H1 (cell line): ENCODE measurements around the gene UCHL5. TPM values are rescaled to one million over a fixed set of nuclear protein-coding genes. Genes with fewer than 3 reads are reported as not detected.

Experiments used
- CTCF ChIA-PET: fragments of 300-600 bp; sonication (Branson Sonifier 250); formaldehyde crosslinking; loops from one replicate; lab custom pipeline; 2021; ENCODE audit not compliant: partially characterized antibody; lab: Charles Lee
- POLR2A ChIA-PET: fragments of 300-600 bp; sonication (Branson Sonifier 250); formaldehyde crosslinking; loops from one replicate; lab custom pipeline; 2021; ENCODE audit warnings: inconsistent platforms; ENCODE audit not compliant: partially characterized antibody; lab: Charles Lee
- DNase-seq, 2 experiments: peaks; one replicate each; pipeline versions ENCODE4 v3.0.0 to v3.0.0-alpha.2; 2010 to 2022; ENCODE audit warnings: low spot score in 2 of 2, low read depth in 1 of 2, mixed read lengths in 1 of 2
- FAIRE-seq: peaks from 2 replicates; lab custom pipeline; 2011; peaks lifted over from hg19 to GRCh38; lab: Jason Lieb, UNC
- H2AFZ ChIP-seq: 2 replicates; pipeline ENCODE4 v1.8.1; 2012; ENCODE audit warnings: low read length, inconsistent platforms
- H2AK5ac ChIP-seq: 2 replicates; pipeline ENCODE4 v1.6.1; 2013; ENCODE audit warnings: low read depth, low read length
- H2BK120ac ChIP-seq: replicated peaks from 2 replicates; pipeline ENCODE3; 2013; ENCODE audit warnings: low read depth, low read length, inconsistent platforms
- H2BK12ac ChIP-seq: 2 replicates; pipeline ENCODE4 v1.6.1; 2013; ENCODE audit warnings: low read depth, low read length
- H2BK15ac ChIP-seq: 2 replicates; pipeline ENCODE4 v1.6.1; 2013; ENCODE audit warnings: low read length
- H2BK20ac ChIP-seq: 2 replicates; pipeline ENCODE4 v1.6.1; 2013; ENCODE audit warnings: low read length
- H2BK5ac ChIP-seq: 2 replicates; pipeline ENCODE4 v1.6.1; 2013; ENCODE audit warnings: low read depth, low read length
- H3K14ac ChIP-seq: 2 replicates; pipeline ENCODE4 v1.6.1; 2013; ENCODE audit warnings: inconsistent platforms; ENCODE audit not compliant: insufficient read length
- H3K18ac ChIP-seq: 2 replicates; pipeline ENCODE4 v1.6.1; 2013; ENCODE audit warnings: low read length; ENCODE audit errors: extremely low read depth
- H3K23ac ChIP-seq: 2 replicates; pipeline ENCODE4 v1.6.1; 2013; ENCODE audit warnings: inconsistent platforms; ENCODE audit not compliant: insufficient read length
- H3K23me2 ChIP-seq: 2 replicates; pipeline ENCODE4 v1.6.1; 2013; ENCODE audit warnings: low read depth, low read length
- H3K27ac ChIP-seq: 2 replicates; pipeline ENCODE4 v1.6.1; 2011; ENCODE audit warnings: low read depth, low read length, inconsistent platforms
- H3K27me3 ChIP-seq, 4 experiments: replicated peaks in 1 of 4; 1 replicate in 1 of 4; 2 replicates in 3 of 4; pipeline versions ENCODE4 v1.6.1 to v1.8.1; 2011 to 2013; ENCODE audit warnings: low read length in 3 of 4, mild to moderate bottlenecking in 3 of 4, inconsistent platforms in 2 of 4, mixed read lengths in 2 of 4, moderate library complexity in 1 of 4; ENCODE audit not compliant: control insufficient read depth in 3 of 4, insufficient read depth in 3 of 4; ENCODE audit errors: extremely low read depth in 1 of 4
- H3K36me3 ChIP-seq, 4 experiments: 2 replicates each; pipeline versions ENCODE4 v1.6.1 to v1.8.1; 2011 to 2013; ENCODE audit warnings: mild to moderate bottlenecking in 4 of 4, low read length in 3 of 4, moderate library complexity in 2 of 4, control low read depth in 1 of 4, inconsistent platforms in 1 of 4; ENCODE audit not compliant: insufficient read depth in 4 of 4, control insufficient read depth in 2 of 4
- H3K4ac ChIP-seq: replicated peaks from 2 replicates; pipeline ENCODE3; 2013; ENCODE audit warnings: low read length, low read depth, mixed read lengths, inconsistent platforms; ENCODE audit not compliant: insufficient read length
- H3K4me1 ChIP-seq, 4 experiments: replicated peaks in 1 of 4; 1 replicate in 1 of 4; 2 replicates in 3 of 4; pipeline versions ENCODE4 v1.6.1 to v1.8.1; 2011 to 2013; ENCODE audit warnings: low read length in 3 of 4, inconsistent platforms in 2 of 4, mixed read lengths in 1 of 4; ENCODE audit not compliant: insufficient read depth in 4 of 4, control insufficient read depth in 3 of 4
- H3K4me2 ChIP-seq, 2 experiments: 2 replicates each; pipeline versions ENCODE4 v1.6.1 to v1.8.1; 2011 to 2013; ENCODE audit warnings: low read depth in 2 of 2, low read length in 2 of 2, control low read depth in 1 of 2, inconsistent platforms in 1 of 2, mild to moderate bottlenecking in 1 of 2; ENCODE audit not compliant: insufficient read depth in 1 of 2
- H3K4me3 ChIP-seq, 4 experiments: fragments of 200-600, 300-600 bp in 1 of 4; sonication (generic), shearing (Covaris generic), sonication (Bioruptor Twin) in 1 of 4; 2 replicates each; pipeline versions ENCODE4 v1.5.1 to v1.8.1; 2011 to 2016; ENCODE audit warnings: low read length in 4 of 4, low read depth in 3 of 4, control low read depth in 2 of 4, inconsistent platforms in 2 of 4, mild to moderate bottlenecking in 2 of 4, mixed read lengths in 1 of 4, moderate library complexity in 1 of 4; ENCODE audit not compliant: insufficient read depth in 2 of 4; ENCODE audit errors: extremely low read depth in 1 of 4
- H3K56ac ChIP-seq: replicated peaks from 2 replicates; pipeline ENCODE3; 2013; ENCODE audit warnings: low read depth, mild to moderate bottlenecking, mixed read lengths, low read length, inconsistent platforms; ENCODE audit not compliant: insufficient read length
- H3K79me1 ChIP-seq: 2 replicates; pipeline ENCODE4 v1.6.1; 2013; ENCODE audit warnings: low read depth, low read length, control low read depth
- H3K79me2 ChIP-seq, 2 experiments: 2 replicates each; pipeline versions ENCODE4 v1.6.1 to v1.8.1; 2012 to 2013; ENCODE audit warnings: low read length in 2 of 2, mild to moderate bottlenecking in 2 of 2, inconsistent platforms in 1 of 2; ENCODE audit not compliant: insufficient read depth in 2 of 2, control insufficient read depth in 1 of 2
- H3K9ac ChIP-seq, 4 experiments: replicated peaks in 1 of 4; 1 replicate in 1 of 4; 2 replicates in 3 of 4; pipeline versions ENCODE4 v1.6.1 to v1.8.1; 2011 to 2013; ENCODE audit warnings: low read depth in 3 of 4, low read length in 3 of 4, control low read depth in 2 of 4, mild to moderate bottlenecking in 2 of 4, moderate library complexity in 2 of 4, inconsistent platforms in 1 of 4; ENCODE audit errors: extremely low read depth in 1 of 4
- H3K9me3 ChIP-seq, 2 experiments: 2 replicates each; pipeline versions ENCODE4 v1.6.1 to v1.8.1; 2012 to 2013; ENCODE audit warnings: mild to moderate bottlenecking in 2 of 2, moderate library complexity in 2 of 2, control low read depth in 1 of 2, inconsistent platforms in 1 of 2, low read depth in 1 of 2, low read length in 1 of 2, mixed read lengths in 1 of 2; ENCODE audit not compliant: insufficient read depth in 2 of 2
- H4K20me1 ChIP-seq, 2 experiments: replicated peaks in 1 of 2; 2 replicates each; pipeline versions ENCODE3 to v1.8.1; 2011 to 2013; ENCODE audit warnings: inconsistent platforms in 2 of 2, low read length in 2 of 2, mild to moderate bottlenecking in 1 of 2; ENCODE audit not compliant: insufficient read depth in 2 of 2, control insufficient read depth in 1 of 2
- H4K5ac ChIP-seq: 2 replicates; pipeline ENCODE4 v1.6.1; 2013; ENCODE audit warnings: low read length, low read depth, mixed read lengths, inconsistent platforms; ENCODE audit not compliant: insufficient read length
- H4K8ac ChIP-seq: 2 replicates; pipeline ENCODE4 v1.8.0; 2013; ENCODE audit warnings: mild to moderate bottlenecking, moderate library complexity, low read length, inconsistent platforms; ENCODE audit not compliant: insufficient read depth; ENCODE audit errors: extremely low read depth
- H4K91ac ChIP-seq: replicated peaks from 2 replicates; pipeline ENCODE3; 2013; ENCODE audit warnings: low read length, mixed read lengths, inconsistent platforms; ENCODE audit not compliant: insufficient read length
- BCL11A ChIP-seq, 2 experiments: IDR thresholded peaks; one replicate each; pipeline ENCODE4 v1.6.1; 2011; ENCODE audit warnings: low read depth in 2 of 2, low read length in 2 of 2, mild to moderate bottlenecking in 2 of 2
- CBX8 ChIP-seq: fragments of 300-800, 300-1000 bp; sonication (generic); IDR thresholded peaks from 2 replicates; pipeline ENCODE4 v1.7.1; 2016; ENCODE audit warnings: low read depth, low read length, borderline replicate concordance
- CHD1 ChIP-seq: IDR thresholded peaks from 2 replicates; pipeline ENCODE4 v1.6.1; 2012; ENCODE audit warnings: low read depth, low read length, improper control_type of control experiment
- SIN3A ChIP-seq, 2 experiments: IDR thresholded peaks in 1 of 2; conservative IDR thresholded peaks in 1 of 2; 2 replicates each; pipeline ENCODE4 v1.6.1; 2011 to 2012; ENCODE audit warnings: low read length in 2 of 2, improper control_type of control experiment in 1 of 2, low read depth in 1 of 2, mild to moderate bottlenecking in 1 of 2
- SP2 ChIP-seq: IDR thresholded peaks from 2 replicates; pipeline ENCODE4 v1.6.1; 2012; ENCODE audit warnings: mild to moderate bottlenecking, low read length, inconsistent platforms
- SUZ12 ChIP-seq: fragments of 200-600 bp; sonication (generic); IDR thresholded peaks from 2 replicates; pipeline ENCODE4 v1.6.1; 2012; ENCODE audit warnings: mild to moderate bottlenecking, inconsistent platforms, low read length, moderate library complexity, mixed read lengths
- TBP ChIP-seq: IDR thresholded peaks from 2 replicates; pipeline ENCODE4 v1.6.1; 2011; ENCODE audit warnings: low read depth, low read length, improper control_type of control experiment
- WGBS, 2 experiments: shearing (Covaris generic) in 1 of 2; methylation state at CpG; one replicate each; pipeline versions ENCODE4 v1.1.6 to v1.1.7; 2013 to 2015; ENCODE audit warnings: low lambda C conversion rate in 2 of 2, mixed read lengths in 2 of 2, inconsistent platforms in 1 of 2, low coverage in 1 of 2, missing lambda C conversion rate in 1 of 2; ENCODE audit not compliant: insufficient replicate concordance in 2 of 2, insufficient coverage in 1 of 2, insufficient read length in 1 of 2; ENCODE audit errors: extremely low coverage in 1 of 2, missing lambda C conversion rate in 1 of 2; 5-methylcytosine and 5-hydroxymethylcytosine counted together
- polyA plus RNA-seq, 7 experiments: library from polyadenylated mRNA; depleted of rRNA in 3 of 7; stranded (reverse) in 5 of 7; unstranded in 2 of 7; fragments of >200 nt in 5 of 7; fragments of 200-250 nt in 2 of 7; gene quantifications; 1 replicate in 5 of 7; 2 replicates in 1 of 7; 4 replicates in 1 of 7; pipeline versions ENCODE4 v1.2.1 to v1.2.3, GENCODE V29; 2011 to 2013; ENCODE audit warnings: missing spikeins in 2 of 7, mixed read lengths in 2 of 7
- total RNA-seq: library from RNA; stranded (reverse); fragmentation: NEBNext Ultra II Directional; extraction: Animal tissue kit (Norgen Biotek cat#: 25700); gene quantifications from 2 replicates; pipeline ENCODE4 v1.2.1, GENCODE V29; 2021

UCHL5 gene
- total and polyA plus RNA-seq, 2 of the 8 experiments (the other 6 are each of a cell fraction or from before 2014, with no cell fraction given), result 12.0 to 40.0 TPM

DNA sequence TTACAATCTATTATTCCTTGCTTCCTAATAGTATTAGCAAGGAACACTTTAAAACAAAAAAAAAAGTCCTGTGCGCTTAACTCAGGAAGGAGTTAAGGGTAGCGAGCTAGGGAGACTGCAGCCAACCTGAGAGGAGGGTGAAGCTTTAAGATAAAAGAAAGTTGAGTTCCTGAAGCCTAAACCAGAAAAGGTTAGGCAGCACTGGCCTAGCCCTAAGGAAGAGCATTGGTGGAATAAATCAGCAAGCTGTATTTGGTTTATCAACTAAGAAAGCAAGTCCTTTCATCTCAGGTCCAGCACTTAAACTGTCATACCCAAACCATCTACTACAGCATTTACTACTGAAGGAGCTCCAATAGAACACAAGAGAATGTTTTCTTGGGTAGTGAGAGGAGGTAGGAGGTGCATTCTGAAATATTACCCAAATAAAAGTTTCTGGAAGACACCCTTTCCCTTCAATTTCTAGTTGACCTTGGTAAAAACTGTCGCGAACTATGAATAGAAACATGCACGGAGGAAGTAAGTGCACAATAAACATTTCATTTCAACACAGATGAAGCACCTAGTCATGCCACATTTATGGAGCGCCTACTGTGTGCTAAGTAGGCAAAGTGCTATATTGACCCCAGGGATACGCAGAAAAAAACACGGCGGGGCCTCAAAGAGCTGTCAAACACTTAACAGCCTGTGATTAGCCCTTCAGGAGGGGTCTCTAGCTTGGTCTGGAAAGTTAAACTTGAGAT is 44.8 kb upstream of the UCHL5 start:
- Histone ChIP-seq H3K56ac (no peak overlapping the region), H3K4me1 (peaks cover 0 to 5% (median 2%) of the 10 kb centered on the region in 4 experiments; a peak in 4 of 7 replicates), H3K4me3 (peak overlapping the region; percentile 67 to 82 (median 76)), H3K4ac (no peak overlapping the region), H3K79me1 (no peaks in the 10 kb centered on the region), H4K8ac (no peak overlapping the region), H2BK20ac (no peak overlapping the region), H4K91ac (no peak overlapping the region), H3K23me2 (peaks cover 9% of the 10 kb centered on the region), H3K4me2 (peak overlapping the region; percentile 83 to 91), H3K27me3 (peaks cover 0 to 11% (median 3%) of the 10 kb centered on the region in 4 experiments; a peak in 3 of 7 replicates), H3K23ac (no peak overlapping the region), H2BK12ac (no peak overlapping the region), H3K18ac (no peak overlapping the region), H3K9ac (no peak overlapping the region), H2AK5ac (no peak overlapping the region), H2BK15ac (no peak overlapping the region), H3K36me3 (peaks cover 0 to 6% (median 2%) of the 10 kb centered on the region in 4 experiments; a peak in 2 of 8 replicates), H3K9me3 (no peaks in the 10 kb centered on the region), H2BK120ac (no peak overlapping the region), H3K14ac (no peak overlapping the region), H2AFZ (peak overlapping the region; percentile 94; the same call in 1 of the 2 replicates), H3K27ac (no peak overlapping the region), H2BK5ac (no peak overlapping the region), H4K5ac (no peak overlapping the region), H4K20me1 (peaks cover 0 to 2% of the 10 kb centered on the region in 2 experiments), H3K79me2 (no peaks in the 10 kb centered on the region)
- WGBS, 2 experiments, result 55% methylated on average over 9 of the region's 9 CpGs; no CpG with 5 or more reads in 1 of the 2 experiments
- CTCF ChIA-PET, result interaction anchor here (0.5 to 2.3 kb wide), 10 partner anchors 9 to 1785 kb away, joined by 3 to 10 read pairs (median 4); partner anchors contain the start of gene CDC73
- FAIRE-seq, result no peak
- no peak for DNase-seq
- POLR2A ChIA-PET, result interaction anchor here (1.0 to 5.2 kb wide), 7 partner anchors 9 to 45 kb away, joined by 3 to 21 read pairs (median 6); partner anchors contain the start of genes CDC73, RO60 and UCHL5
- TF ChIP-seq CBX8, result no peak
- TF ChIP-seq SUZ12, result no peak
- TF ChIP-seq CHD1, result no peak
- TF ChIP-seq TBP, result no peak
- no peak for TF ChIP-seq BCL11A (IDR thresholded peaks at IDR 0.05; ENCODE audit: low read depth in 2 of 2, low read length in 2 of 2)
- no peak for TF ChIP-seq SP2
- TF ChIP-seq SIN3A (conservative IDR thresholded peaks at IDR 0.05 in 1 of 2, IDR thresholded peaks at IDR 0.05 in 1 of 2; ENCODE audit: low read depth in 1 of 2, low read length in 2 of 2), result no peak
